Muscle of back (tissue), 11 donors: ENCODE results near the gene SPATA45. TPM values are rescaled to one million over a fixed set of nuclear protein-coding genes. Genes with fewer than 3 reads are reported as not detected.
"Not testable (repeated sequence)": the region's sequence is repeated elsewhere in the genome, so short reads cannot be mapped to it uniquely, and the experiment has no call there.

Source experiments
- DNase-seq, 3 donors: peaks; one replicate each; pipeline versions ENCODE4 v3.0.0 to v3.0.0-alpha.2; 2013
- polyA plus RNA-seq, 10 donors: library from polyadenylated mRNA; unstranded; fragments of 120-200 nt; gene quantifications; one replicate each; pipeline ENCODE4 v1.2.1, GENCODE V29; 2013; ENCODE audit not compliant: insufficient read length in 10 of 10

SPATA45 gene
- polyA plus RNA-seq, 10 donors: 0.33 to 0.48 (median 0.48) TPM; not detected in 7

GRCh38 chr1:212833211-212834207 lies 13.9 kb downstream of the SPATA45 start:
- not testable (repeated sequence) for DNase-seq

GRCh38 chr1:212828395-212828794 lies 19.1 kb downstream of the SPATA45 start:
- no peak for DNase-seq

GRCh38 chr1:212827831-212828278 lies 19.6 kb downstream of the SPATA45 start:
- DNase-seq: no peak

- no peak for DNase-seq
These were observed 20.2 kb downstream of the SPATA45 start for GRCh38 chr1:212827171-212827776.

GRCh38 chr1:212825798-212826452 lies 21.5 kb downstream of the SPATA45 start:
- no peak for DNase-seq

- no peak for DNase-seq
These were observed 23.2 kb downstream of the SPATA45 start for GRCh38 chr1:212824201-212824600.

GRCh38 chr1:212822956-212823355 lies 24.5 kb downstream of the SPATA45 start:
- DNase-seq: no peak

- DNase-seq: no peak
These were observed 26.5 kb downstream of the SPATA45 start for GRCh38 chr1:212820969-212821368.

- DNase-seq: no peak
These were observed 27.7 kb downstream of the SPATA45 start for GRCh38 chr1:212819726-212820125.

GRCh38 chr1:212816567-212817278 lies 30.7 kb downstream of the SPATA45 start:
- DNase-seq: no peak

- DNase-seq: peak; percentile 20 to 45 (median 37)
These were observed 32.7 kb downstream of the SPATA45 start for GRCh38 chr1:212814537-212815334.

GRCh38 chr1:212805767-212806166 lies 41.7 kb downstream of the SPATA45 start:
- no peak for DNase-seq

- DNase-seq: no peak
These were observed 49.8 kb downstream of the SPATA45 start for GRCh38 chr1:212797681-212798080.

GRCh38 chr1:212794561-212795014 lies 52.9 kb downstream of the SPATA45 start:
- peak in 2 of 3 donors; percentile 9 to 31 for DNase-seq

- peak in 1 of 3 donors; percentile 22 for DNase-seq
These were observed 55.0 kb downstream of the SPATA45 start for GRCh38 chr1:212792396-212792908.

GRCh38 chr1:212791676-212792395 lies 55.6 kb downstream of the SPATA45 start, which contains the start of the genes NSL1 and TATDN3:
Gene NSL1, minus strand, starts transcription at chr1:212791777. Its CDS starts 14 bp downstream, at chr1:212791763.
Gene TATDN3, plus strand, starts transcription at chr1:212791894. Its CDS starts 28 bp downstream, at chr1:212791922.
- DNase-seq: peak; percentile 95 to 98 (median 97)

- no peak for DNase-seq
These were observed 56.2 kb downstream of the SPATA45 start for GRCh38 chr1:212791261-212791675.

- DNase-seq: no peak
These were observed 61.6 kb downstream of the SPATA45 start for GRCh38 chr1:212785871-212786270.

GRCh38 chr1:212783976-212784375 lies 63.5 kb downstream of the SPATA45 start:
- DNase-seq: no peak
